ENCODE measurements around the gene DCAF12L2.

Gene DCAF12L2

GRCh38 chrX:126165721-126166461 is at the start of gene DCAF12L2:
TSS of gene DCAF12L2 (minus strand) at chrX:126166289. CDS start at chrX:126165924, 365 bp downstream.
- TF ChIP-seq REST (IDR thresholded peaks at IDR 0.05; ENCODE audit: low read depth) (no peak), TCF12 (IDR thresholded peaks at IDR 0.05; ENCODE audit: low read depth) (no peak), YY1 (IDR thresholded peaks at IDR 0.05; ENCODE audit: low read depth) (no peak), EGR1 (IDR thresholded peaks at IDR 0.05) (no peak), USF1 (IDR thresholded peaks at IDR 0.05) (no peak), TEAD4 (IDR thresholded peaks at IDR 0.05) (no peak), TAF1 (IDR thresholded peaks at IDR 0.05; ENCODE audit: low read depth) (no peak), EP300 (IDR thresholded peaks at IDR 0.05; ENCODE audit: borderline replicate concordance) (no peak), FOXM1 (IDR thresholded peaks at IDR 0.05; ENCODE audit: borderline replicate concordance, low read depth) (no peak)

- no peak for TF ChIP-seq TCF12 (IDR thresholded peaks at IDR 0.05; ENCODE audit: low read depth)
Measured at GRCh38 chrX:126177133-126177840, 11.2 kb upstream of the DCAF12L2 start.

- TF ChIP-seq USF1 (IDR thresholded peaks at IDR 0.05) (no peak), REST (IDR thresholded peaks at IDR 0.05; ENCODE audit: low read depth) (no peak), EGR1 (IDR thresholded peaks at IDR 0.05) (no peak), MAX (IDR thresholded peaks at IDR 0.05) (no peak), ZBTB7A (IDR thresholded peaks at IDR 0.05; ENCODE audit: low read depth) (no peak), EP300 (IDR thresholded peaks at IDR 0.05; ENCODE audit: borderline replicate concordance) (no peak), TCF12 (IDR thresholded peaks at IDR 0.05; ENCODE audit: low read depth) (no peak), FOXM1 (IDR thresholded peaks at IDR 0.05; ENCODE audit: borderline replicate concordance, low read depth) (no peak), RAD21 (IDR thresholded peaks at IDR 0.05; ENCODE audit: low read depth) (no peak), CEBPB (IDR thresholded peaks at IDR 0.05) (no peak)
Measured at GRCh38 chrX:126170720-126171119, 4.6 kb upstream of the DCAF12L2 start.

GRCh38 chrX:126167560-126167959 is 1.5 kb upstream of the DCAF12L2 start:
- TF ChIP-seq RAD21 (IDR thresholded peaks at IDR 0.05; ENCODE audit: low read depth) (no peak), FOXM1 (IDR thresholded peaks at IDR 0.05; ENCODE audit: borderline replicate concordance, low read depth) (no peak), TCF12 (IDR thresholded peaks at IDR 0.05; ENCODE audit: low read depth) (no peak), USF1 (IDR thresholded peaks at IDR 0.05) (no peak), CEBPB (IDR thresholded peaks at IDR 0.05) (no peak), REST (IDR thresholded peaks at IDR 0.05; ENCODE audit: low read depth) (no peak), EGR1 (IDR thresholded peaks at IDR 0.05) (no peak), CREB1 (IDR thresholded peaks at IDR 0.05; ENCODE audit: low read depth) (no peak), EP300 (IDR thresholded peaks at IDR 0.05; ENCODE audit: borderline replicate concordance) (no peak), TAF1 (IDR thresholded peaks at IDR 0.05; ENCODE audit: low read depth) (no peak), YY1 (IDR thresholded peaks at IDR 0.05; ENCODE audit: low read depth) (no peak), MAX (IDR thresholded peaks at IDR 0.05) (no peak), ZBTB7A (IDR thresholded peaks at IDR 0.05; ENCODE audit: low read depth) (no peak), TEAD4 (IDR thresholded peaks at IDR 0.05) (no peak), NFIC (IDR thresholded peaks at IDR 0.05) (no peak)
